DND-41 (cell line): ENCODE data around the gene SPATC1L.

Experiments used
- ATAC-seq: fragments of 200-7000 bp; cut with Tn5 transposase; 3 replicates; pipeline ENCODE4 v1.9.1; 2021; ENCODE audit warnings: low read depth; ENCODE audit not compliant: insufficient read depth
- DNase-seq: peaks from one replicate; pipeline ENCODE4 v3.0.0-alpha.2; 2020
- H2AFZ ChIP-seq: 2 replicates; pipeline ENCODE4 v1.6.0; 2012; ENCODE audit warnings: low read depth, low read length
- H3K27ac ChIP-seq: 2 replicates; pipeline ENCODE4 v1.5.1; 2012; ENCODE audit warnings: low read length, inconsistent platforms
- H3K27me3 ChIP-seq: fragments of 200-600 bp; sonication (generic); 2 replicates; pipeline ENCODE4 v1.6.0; 2012; ENCODE audit warnings: low read length, mild to moderate bottlenecking, inconsistent platforms; ENCODE audit not compliant: insufficient read depth, poor library complexity
- H3K36me3 ChIP-seq: 2 replicates; pipeline ENCODE4 v1.5.1; 2012; ENCODE audit warnings: low read length, inconsistent platforms; ENCODE audit not compliant: insufficient read depth
- H3K4me1 ChIP-seq: 2 replicates; pipeline ENCODE4 v1.5.1; 2012; ENCODE audit warnings: mild to moderate bottlenecking, low read length; ENCODE audit not compliant: insufficient read depth
- H3K4me2 ChIP-seq: 2 replicates; pipeline ENCODE4 v1.6.0; 2012; ENCODE audit warnings: mild to moderate bottlenecking, moderate library complexity, low read length, inconsistent platforms; ENCODE audit not compliant: insufficient read depth
- H3K4me3 ChIP-seq, 2 experiments: fragments of 200-600 bp in 1 of 2; shearing (Covaris generic) in 1 of 2; 2 replicates each; pipeline ENCODE4 v1.5.1; 2012 to 2016; ENCODE audit warnings: inconsistent platforms in 2 of 2, low read length in 2 of 2, mild to moderate bottlenecking in 2 of 2, low read depth in 1 of 2, moderate library complexity in 1 of 2
- H3K79me2 ChIP-seq: 2 replicates; pipeline ENCODE4 v1.6.0; 2012; ENCODE audit warnings: low read length, inconsistent platforms; ENCODE audit not compliant: insufficient read depth
- H3K9ac ChIP-seq: 2 replicates; pipeline ENCODE4 v1.6.0; 2012; ENCODE audit warnings: low read depth, mild to moderate bottlenecking, inconsistent platforms, low read length, moderate library complexity
- H3K9me3 ChIP-seq: 2 replicates; pipeline ENCODE4 v1.5.1; 2012; ENCODE audit warnings: low read length, moderate library complexity, mild to moderate bottlenecking, inconsistent platforms; ENCODE audit not compliant: insufficient read depth, severe bottlenecking
- H4K20me1 ChIP-seq: 2 replicates; pipeline ENCODE4 v1.6.0; 2012; ENCODE audit warnings: low read length; ENCODE audit not compliant: insufficient read depth
- EZH2 ChIP-seq: IDR thresholded peaks from 3 replicates; pipeline ENCODE4 v1.6.1; 2012; ENCODE audit warnings: borderline replicate concordance, low read depth, mild to moderate bottlenecking, moderate library complexity, low read length, inconsistent platforms; ENCODE audit not compliant: severe bottlenecking
- TF ChIP-seq, protein P1 (sequence below): IDR thresholded peaks from 2 replicates; pipeline ENCODE4 v1.5.1; 2012; ENCODE audit warnings: borderline replicate concordance, low read length, moderate library complexity, mild to moderate bottlenecking; ENCODE audit not compliant: poor library complexity, severe bottlenecking; ENCODE audit errors: extremely low read depth

The SPATC1L gene

DNA sequence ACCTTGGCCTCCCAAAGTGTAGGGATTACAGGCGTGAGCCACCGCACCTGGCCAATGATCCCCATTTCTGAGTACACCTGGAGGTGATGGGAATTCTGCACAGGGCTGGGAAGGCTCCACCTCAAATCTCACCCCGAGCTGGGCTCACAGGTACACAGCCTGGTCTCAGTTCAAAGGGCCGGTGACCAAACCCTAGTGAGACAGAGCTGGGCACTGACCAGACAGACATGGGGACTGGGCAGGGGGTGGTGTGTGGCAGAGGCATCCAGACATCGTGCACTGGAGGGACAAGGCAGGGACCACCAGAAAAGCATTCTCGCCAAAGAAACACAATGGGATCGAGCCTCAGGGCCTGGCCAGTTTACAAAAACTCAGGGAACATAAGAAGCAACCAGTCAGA, 27.1 kb upstream of the SPATC1L start:
- no peak overlapping the region for H3K4me3 ChIP-seq
- TF ChIP-seq EZH2 = no peak
- TF ChIP-seq, protein P1, sequence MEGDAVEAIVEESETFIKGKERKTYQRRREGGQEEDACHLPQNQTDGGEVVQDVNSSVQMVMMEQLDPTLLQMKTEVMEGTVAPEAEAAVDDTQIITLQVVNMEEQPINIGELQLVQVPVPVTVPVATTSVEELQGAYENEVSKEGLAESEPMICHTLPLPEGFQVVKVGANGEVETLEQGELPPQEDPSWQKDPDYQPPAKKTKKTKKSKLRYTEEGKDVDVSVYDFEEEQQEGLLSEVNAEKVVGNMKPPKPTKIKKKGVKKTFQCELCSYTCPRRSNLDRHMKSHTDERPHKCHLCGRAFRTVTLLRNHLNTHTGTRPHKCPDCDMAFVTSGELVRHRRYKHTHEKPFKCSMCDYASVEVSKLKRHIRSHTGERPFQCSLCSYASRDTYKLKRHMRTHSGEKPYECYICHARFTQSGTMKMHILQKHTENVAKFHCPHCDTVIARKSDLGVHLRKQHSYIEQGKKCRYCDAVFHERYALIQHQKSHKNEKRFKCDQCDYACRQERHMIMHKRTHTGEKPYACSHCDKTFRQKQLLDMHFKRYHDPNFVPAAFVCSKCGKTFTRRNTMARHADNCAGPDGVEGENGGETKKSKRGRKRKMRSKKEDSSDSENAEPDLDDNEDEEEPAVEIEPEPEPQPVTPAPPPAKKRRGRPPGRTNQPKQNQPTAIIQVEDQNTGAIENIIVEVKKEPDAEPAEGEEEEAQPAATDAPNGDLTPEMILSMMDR = no peak
- no peak overlapping the region for H3K27ac ChIP-seq
- no peaks in the 10 kb centered on the region for H3K27me3 ChIP-seq
- peaks cover 91% of the 10 kb centered on the region for H3K36me3 ChIP-seq
- peaks cover 35% of the 10 kb centered on the region for H4K20me1 ChIP-seq
- no peak for DNase-seq
- no peak for ATAC-seq
- no peak overlapping the region for H3K9ac ChIP-seq
- H2AFZ ChIP-seq = no peak overlapping the region
- H3K4me1 ChIP-seq = no peaks in the 10 kb centered on the region
- no peak overlapping the region for H3K4me2 ChIP-seq
- H3K9me3 ChIP-seq = no peaks in the 10 kb centered on the region
- no peaks in the 10 kb centered on the region for H3K79me2 ChIP-seq

DNA sequence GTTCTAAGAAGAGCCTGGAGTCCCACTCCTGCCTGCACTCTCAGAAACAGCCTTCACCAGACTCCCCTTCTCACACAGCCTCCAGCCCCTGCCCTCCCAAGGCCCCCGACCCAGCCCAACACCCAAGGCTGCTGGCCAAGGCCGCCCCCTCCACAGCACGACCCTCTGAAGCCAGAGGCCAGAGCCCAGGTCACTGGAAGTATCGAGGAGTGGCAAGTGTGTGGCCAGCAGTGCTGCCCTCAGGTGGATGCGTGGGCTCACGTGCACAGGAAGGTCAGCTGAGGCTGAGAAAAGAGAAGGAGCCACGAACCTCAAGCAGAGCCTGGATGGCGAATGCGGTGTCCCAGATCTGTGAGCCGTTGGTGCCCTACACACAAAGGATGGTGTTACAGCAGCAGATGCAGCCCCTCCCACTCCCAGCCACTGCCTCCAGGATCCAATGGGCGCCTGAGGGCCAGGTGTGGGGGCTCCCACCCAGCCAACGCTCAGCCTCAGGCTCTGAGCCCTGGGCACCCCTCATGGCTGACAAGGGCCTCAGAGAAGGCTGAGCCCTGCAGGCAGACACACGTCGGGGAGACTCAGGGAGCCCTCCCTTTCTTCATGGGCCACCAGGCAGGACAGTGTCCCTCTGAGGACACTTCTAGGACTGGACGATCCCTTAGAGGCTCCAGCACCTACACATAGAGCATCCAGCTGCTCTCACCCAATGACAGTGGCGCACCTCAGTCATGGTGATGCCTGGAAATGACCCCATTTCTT, 26.3 kb upstream of the SPATC1L start:
- TF ChIP-seq EZH2 = no peak
- TF ChIP-seq, protein P1 = no peak
- no peaks in the 10 kb centered on the region for H3K79me2 ChIP-seq
- no peak for ATAC-seq
- H3K4me3 ChIP-seq = no peak overlapping the region
- no peak overlapping the region for H2AFZ ChIP-seq
- H3K36me3 ChIP-seq = peaks cover 91% of the 10 kb centered on the region
- peaks cover 33% of the 10 kb centered on the region for H4K20me1 ChIP-seq
- H3K4me2 ChIP-seq = no peak overlapping the region
- H3K9me3 ChIP-seq = no peaks in the 10 kb centered on the region
- H3K9ac ChIP-seq = no peak overlapping the region
- DNase-seq = no peak
- H3K27me3 ChIP-seq = no peaks in the 10 kb centered on the region
- no peak overlapping the region for H3K27ac ChIP-seq
- no peaks in the 10 kb centered on the region for H3K4me1 ChIP-seq

DNA sequence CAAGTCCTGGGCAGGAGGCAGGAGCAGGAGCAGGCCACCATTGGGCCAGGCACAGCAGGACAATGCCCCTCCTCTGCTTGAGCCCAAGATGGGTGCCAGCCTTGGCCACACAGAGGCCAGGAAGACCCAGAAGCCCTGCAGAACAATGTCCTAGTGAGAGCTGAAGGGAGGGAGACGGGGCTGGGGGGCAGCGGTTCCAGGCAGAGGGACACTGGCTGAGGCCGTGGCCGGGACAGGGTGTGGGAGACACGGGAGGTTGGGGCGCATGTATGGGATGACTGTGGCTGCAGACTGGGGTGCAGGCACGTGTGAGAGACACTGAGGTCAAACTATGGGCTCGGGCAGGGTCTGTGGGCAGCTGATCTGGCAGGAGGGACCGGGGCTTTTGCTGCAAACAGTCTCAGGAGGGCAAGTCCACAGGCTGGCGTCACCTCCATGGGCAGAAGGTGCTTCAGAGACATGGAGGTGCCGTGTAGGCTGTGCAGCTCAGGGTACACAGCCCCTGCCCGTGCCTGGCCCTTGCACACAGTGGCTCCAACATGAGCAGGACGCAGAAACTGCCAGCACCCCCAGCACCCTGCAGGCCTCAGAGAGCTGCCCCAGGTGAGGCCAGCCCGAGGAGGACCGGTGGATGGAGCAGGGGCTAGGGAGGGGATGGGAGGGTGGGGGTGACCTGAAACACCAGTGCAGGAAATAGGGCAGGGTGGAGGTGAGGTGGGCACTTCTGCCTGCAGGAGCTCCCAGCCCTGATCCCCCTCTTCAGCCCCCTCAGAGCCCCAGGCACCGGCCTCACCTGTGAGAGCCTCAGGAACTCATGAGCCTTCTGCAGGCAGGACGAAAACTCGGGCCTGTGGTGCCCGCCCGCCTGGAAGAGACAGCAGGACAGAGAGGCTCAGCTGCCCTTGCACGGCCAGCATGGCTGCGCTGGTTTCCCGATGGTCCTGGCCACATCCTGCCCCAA, 24.8 kb upstream of the SPATC1L start:
- H3K9ac ChIP-seq = no peak overlapping the region
- H3K79me2 ChIP-seq = no peaks in the 10 kb centered on the region
- H3K27ac ChIP-seq = no peak overlapping the region
- no peak for DNase-seq
- ATAC-seq = no peak
- no peak overlapping the region for H2AFZ ChIP-seq
- TF ChIP-seq, protein P1 = no peak
- no peak for TF ChIP-seq EZH2
- H3K27me3 ChIP-seq = no peaks in the 10 kb centered on the region
- H3K4me1 ChIP-seq = no peaks in the 10 kb centered on the region
- no peak overlapping the region for H3K4me2 ChIP-seq
- peaks cover 26% of the 10 kb centered on the region for H4K20me1 ChIP-seq
- H3K9me3 ChIP-seq = no peaks in the 10 kb centered on the region
- H3K4me3 ChIP-seq = no peak overlapping the region
- peaks cover 87% of the 10 kb centered on the region for H3K36me3 ChIP-seq
